D721Med (cell line): ENCODE results near the gene SLC9A5.

Experiments
- DNase-seq: peaks from one replicate; pipeline ENCODE4 v3.0.0; 2011; ENCODE audit warnings: low spot score; ENCODE audit not compliant: insufficient read length
- FAIRE-seq: peaks from 2 replicates; lab custom pipeline; 2011; peaks lifted over from hg19 to GRCh38; lab: Jason Lieb, UNC
- TF ChIP-seq, protein P1 (sequence below): IDR thresholded peaks from 2 replicates; pipeline ENCODE4 v1.5.1; 2012; ENCODE audit warnings: mild to moderate bottlenecking, control low read depth; ENCODE audit not compliant: insufficient read depth; ENCODE audit errors: missing control alignments

SLC9A5 gene

DNA sequence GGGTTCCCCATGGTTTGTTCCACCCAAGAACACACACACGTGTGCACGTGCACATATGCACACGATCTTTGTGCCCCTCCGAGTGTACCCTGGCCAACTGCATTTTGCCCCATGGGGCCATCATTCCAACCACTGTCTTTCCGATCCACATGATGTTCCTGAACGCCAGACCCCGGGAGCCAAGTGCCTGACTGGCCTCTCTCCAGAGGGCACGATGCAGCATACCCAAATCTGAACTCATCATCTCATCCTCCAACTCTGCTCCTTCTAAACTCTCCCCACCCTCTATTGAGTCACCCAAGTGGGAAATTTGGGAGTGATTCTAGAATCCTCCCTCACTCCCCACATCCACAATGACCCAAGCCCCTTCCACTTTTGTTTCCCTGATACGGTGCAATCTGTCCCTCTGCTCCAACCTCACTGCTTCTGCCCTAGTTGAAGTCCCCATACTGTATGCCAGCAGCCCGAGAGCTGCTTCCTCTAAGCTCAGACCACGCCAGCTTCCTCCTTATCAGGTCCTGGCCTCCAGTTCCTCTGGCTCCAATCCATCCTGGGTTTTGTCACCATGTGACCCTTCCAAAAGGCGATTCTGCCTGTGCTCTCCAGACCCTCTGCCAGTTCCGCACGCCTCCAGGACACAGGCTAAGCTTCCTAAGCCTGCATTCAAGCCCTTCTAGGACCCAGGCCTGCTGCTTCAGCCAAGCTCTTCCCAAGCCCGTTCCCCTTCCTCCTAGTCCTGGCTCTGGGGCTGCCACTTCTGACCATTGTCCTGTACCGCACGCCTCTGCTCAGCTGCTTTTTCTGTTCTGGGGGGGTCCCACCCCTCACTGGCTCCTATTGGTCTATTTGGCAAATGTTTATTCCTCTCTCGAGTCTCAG lies 31.9 kb upstream of the SLC9A5 start:
- TF ChIP-seq, protein P1, sequence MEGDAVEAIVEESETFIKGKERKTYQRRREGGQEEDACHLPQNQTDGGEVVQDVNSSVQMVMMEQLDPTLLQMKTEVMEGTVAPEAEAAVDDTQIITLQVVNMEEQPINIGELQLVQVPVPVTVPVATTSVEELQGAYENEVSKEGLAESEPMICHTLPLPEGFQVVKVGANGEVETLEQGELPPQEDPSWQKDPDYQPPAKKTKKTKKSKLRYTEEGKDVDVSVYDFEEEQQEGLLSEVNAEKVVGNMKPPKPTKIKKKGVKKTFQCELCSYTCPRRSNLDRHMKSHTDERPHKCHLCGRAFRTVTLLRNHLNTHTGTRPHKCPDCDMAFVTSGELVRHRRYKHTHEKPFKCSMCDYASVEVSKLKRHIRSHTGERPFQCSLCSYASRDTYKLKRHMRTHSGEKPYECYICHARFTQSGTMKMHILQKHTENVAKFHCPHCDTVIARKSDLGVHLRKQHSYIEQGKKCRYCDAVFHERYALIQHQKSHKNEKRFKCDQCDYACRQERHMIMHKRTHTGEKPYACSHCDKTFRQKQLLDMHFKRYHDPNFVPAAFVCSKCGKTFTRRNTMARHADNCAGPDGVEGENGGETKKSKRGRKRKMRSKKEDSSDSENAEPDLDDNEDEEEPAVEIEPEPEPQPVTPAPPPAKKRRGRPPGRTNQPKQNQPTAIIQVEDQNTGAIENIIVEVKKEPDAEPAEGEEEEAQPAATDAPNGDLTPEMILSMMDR, result no peak
- DNase-seq (no peak), FAIRE-seq (no peak)

DNA sequence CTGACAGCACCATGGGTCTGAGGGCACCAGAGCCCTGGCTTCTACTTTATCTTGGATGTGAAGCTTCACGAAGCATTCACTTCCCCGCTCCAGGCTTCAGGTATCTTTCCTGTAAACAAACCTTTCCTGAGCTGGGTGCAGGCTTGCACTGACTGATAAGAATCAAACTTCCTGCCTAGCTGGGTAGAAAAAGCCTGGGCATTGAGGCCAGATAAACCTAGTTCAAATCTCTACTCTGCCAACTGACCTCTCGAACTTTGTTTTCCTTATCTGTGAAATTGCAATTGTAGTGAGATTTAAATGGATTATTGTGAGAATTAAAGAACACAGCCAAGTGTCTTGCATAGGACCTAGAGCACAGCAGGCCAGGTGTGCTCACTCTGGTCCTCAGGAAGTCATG lies 24.8 kb upstream of the SLC9A5 start:
- DNase-seq (no peak), FAIRE-seq (no peak)
- TF ChIP-seq, protein P1, result no peak

DNA sequence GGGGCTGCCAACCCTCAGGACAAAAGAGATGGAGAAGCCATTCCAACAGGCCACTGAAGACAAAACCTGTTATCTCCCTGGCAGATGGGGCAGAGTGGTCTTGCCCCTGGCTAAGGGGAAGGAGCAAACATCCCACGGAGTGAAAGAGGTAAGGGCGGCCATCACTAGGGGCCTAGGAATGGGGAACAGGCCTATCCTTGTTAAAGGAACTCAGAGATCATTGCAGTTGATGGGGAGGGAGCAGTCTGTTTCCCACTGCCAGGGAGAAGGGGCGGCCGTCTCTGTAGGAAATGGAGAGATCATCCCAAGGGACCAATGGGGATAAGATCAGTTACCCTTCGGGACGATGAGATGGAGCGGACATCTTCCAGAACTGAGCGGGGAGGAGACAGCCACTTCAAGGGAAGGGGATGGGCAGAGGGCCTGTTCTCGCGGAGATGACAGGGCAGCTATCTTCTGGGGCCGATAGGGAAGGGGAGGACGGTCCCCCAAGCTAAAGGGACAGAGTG lies 22.4 kb upstream of the SLC9A5 start:
- FAIRE-seq, result no peak
- no peak for DNase-seq
- TF ChIP-seq, protein P1, result no peak

DNA sequence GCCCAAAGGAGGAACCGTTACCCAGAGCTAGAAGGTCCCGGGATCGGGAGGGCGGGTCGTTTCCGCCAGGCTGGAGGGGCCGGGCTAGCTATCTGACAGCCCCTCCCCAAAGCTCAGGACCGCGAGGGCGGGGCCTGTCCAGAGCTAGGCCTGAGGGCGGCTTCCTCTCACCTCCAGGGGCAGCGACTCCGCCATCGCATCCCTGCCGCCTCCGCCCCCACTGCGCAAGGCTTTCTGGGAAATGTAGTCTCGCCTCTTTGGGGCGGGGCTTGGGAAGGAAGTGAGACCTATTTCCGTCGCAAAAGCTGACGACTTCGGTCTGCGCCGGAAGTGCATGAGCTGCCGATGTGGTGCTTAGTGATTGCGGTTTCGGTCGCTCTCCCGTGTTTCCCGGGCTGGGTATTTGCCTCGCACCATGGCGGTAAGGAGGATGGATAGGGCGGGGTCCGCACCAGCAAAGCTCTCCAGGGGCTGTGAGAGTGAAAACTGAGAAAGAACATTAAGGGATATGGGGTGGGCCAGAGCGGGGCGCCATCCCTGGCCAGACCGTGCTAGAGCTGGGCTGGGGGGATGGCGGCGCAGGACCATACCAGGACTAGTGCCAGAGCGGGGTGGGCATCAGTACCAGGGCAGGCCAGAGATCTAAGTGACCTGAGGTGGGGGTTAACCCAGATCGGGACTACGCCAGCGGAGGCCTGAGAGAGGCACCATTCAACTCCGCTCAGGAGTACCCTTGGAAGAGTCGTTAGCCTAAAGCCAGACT lies 21.8 kb upstream of the SLC9A5 start, which contains the start of gene TMEM208:
Gene TMEM208 (plus strand): TSS at position 327 of the 763 bp plus-strand sequence. CDS start 89 bp downstream, at position 416.
- FAIRE-seq, result no peak
- peak; percentile 75 for DNase-seq
- TF ChIP-seq, protein P1, result peak; percentile 3

GRCh38 chr16:67227567-67227921 lies 21.2 kb upstream of the SLC9A5 start:
- no peak for FAIRE-seq

GRCh38 chr16:67228034-67228785 lies 20.6 kb upstream of the SLC9A5 start:
- DNase-seq (no peak), FAIRE-seq (no peak)
- TF ChIP-seq, protein P1, result no peak

More at GRCh38 chr16:67227567-67227921, 21.2 kb upstream of the SLC9A5 start:
- TF ChIP-seq, protein P1, result no peak
- no peak for DNase-seq
